Thyroid gland (tissue), 4 donors: ENCODE measurements around the gene ZNF318.

Experiments used
- POLR2A ChIP-seq, 2 donors: fragments of 450-650 bp; IDR thresholded peaks; one replicate each; pipeline ENCODE4 v1.6.1; 2017; ENCODE audit warnings: antibody characterized with exemption in 2 of 2, mild to moderate bottlenecking in 2 of 2, moderate library complexity in 1 of 2
- TF ChIP-seq, protein P1 (sequence below), 6 experiments: fragments of 200-600 bp in 3 of 6; fragments of 450-650 bp in 3 of 6; sonication (generic) in 3 of 6; IDR thresholded peaks; one replicate each; pipeline ENCODE4 v1.5.1; 2016 to 2019; ENCODE audit warnings: antibody characterized with exemption in 6 of 6, mild to moderate bottlenecking in 2 of 6, inconsistent platforms in 1 of 6, moderate library complexity in 1 of 6

DNA sequence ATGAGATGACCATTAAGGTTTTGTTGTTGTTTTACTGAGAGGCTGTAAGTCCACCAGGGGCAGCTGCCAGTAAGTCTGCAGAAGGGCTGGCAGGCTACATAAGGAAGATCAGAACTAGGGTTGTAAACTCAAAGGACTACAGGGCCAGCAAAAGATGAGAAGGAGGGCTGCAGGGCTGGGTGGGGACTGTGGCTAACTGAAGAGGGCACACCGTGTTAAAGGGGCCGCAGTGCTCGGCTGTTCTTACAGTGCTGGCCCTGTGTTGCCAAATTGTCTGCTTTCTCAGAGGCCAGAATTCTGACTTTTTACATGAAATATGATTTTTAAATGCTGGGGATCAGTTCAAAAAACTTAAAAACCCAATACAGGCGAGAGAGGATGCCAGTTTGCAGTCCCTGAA is 25.5 kb upstream of the ZNF318 start:
- TF ChIP-seq, protein P1, sequence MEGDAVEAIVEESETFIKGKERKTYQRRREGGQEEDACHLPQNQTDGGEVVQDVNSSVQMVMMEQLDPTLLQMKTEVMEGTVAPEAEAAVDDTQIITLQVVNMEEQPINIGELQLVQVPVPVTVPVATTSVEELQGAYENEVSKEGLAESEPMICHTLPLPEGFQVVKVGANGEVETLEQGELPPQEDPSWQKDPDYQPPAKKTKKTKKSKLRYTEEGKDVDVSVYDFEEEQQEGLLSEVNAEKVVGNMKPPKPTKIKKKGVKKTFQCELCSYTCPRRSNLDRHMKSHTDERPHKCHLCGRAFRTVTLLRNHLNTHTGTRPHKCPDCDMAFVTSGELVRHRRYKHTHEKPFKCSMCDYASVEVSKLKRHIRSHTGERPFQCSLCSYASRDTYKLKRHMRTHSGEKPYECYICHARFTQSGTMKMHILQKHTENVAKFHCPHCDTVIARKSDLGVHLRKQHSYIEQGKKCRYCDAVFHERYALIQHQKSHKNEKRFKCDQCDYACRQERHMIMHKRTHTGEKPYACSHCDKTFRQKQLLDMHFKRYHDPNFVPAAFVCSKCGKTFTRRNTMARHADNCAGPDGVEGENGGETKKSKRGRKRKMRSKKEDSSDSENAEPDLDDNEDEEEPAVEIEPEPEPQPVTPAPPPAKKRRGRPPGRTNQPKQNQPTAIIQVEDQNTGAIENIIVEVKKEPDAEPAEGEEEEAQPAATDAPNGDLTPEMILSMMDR (IDR thresholded peaks at IDR 0.05) = no peak
- TF ChIP-seq POLR2A (IDR thresholded peaks at IDR 0.05) = no peak
